H1 (cell line): ENCODE measurements around the gene BNC2. TPM values are rescaled to one million over a fixed set of nuclear protein-coding genes. Genes with fewer than 3 reads are reported as not detected.

ENCODE experiments used
- CTCF ChIA-PET: fragments of 300-600 bp; sonication (Branson Sonifier 250); formaldehyde crosslinking; loops from one replicate; lab custom pipeline; 2021; ENCODE audit not compliant: partially characterized antibody; lab: Charles Lee
- POLR2A ChIA-PET: fragments of 300-600 bp; sonication (Branson Sonifier 250); formaldehyde crosslinking; loops from one replicate; lab custom pipeline; 2021; ENCODE audit warnings: inconsistent platforms; ENCODE audit not compliant: partially characterized antibody; lab: Charles Lee
- DNase-seq, 2 experiments: peaks; one replicate each; pipeline versions ENCODE4 v3.0.0 to v3.0.0-alpha.2; 2010 to 2022; ENCODE audit warnings: low spot score in 2 of 2, low read depth in 1 of 2, mixed read lengths in 1 of 2
- FAIRE-seq: peaks from 2 replicates; lab custom pipeline; 2011; peaks lifted over from hg19 to GRCh38; lab: Jason Lieb, UNC
- H2AFZ ChIP-seq: 2 replicates; pipeline ENCODE4 v1.8.1; 2012; ENCODE audit warnings: low read length, inconsistent platforms
- H2AK5ac ChIP-seq: 2 replicates; pipeline ENCODE4 v1.6.1; 2013; ENCODE audit warnings: low read depth, low read length
- H2BK120ac ChIP-seq: replicated peaks from 2 replicates; pipeline ENCODE3; 2013; ENCODE audit warnings: low read depth, low read length, inconsistent platforms
- H2BK12ac ChIP-seq: 2 replicates; pipeline ENCODE4 v1.6.1; 2013; ENCODE audit warnings: low read depth, low read length
- H2BK15ac ChIP-seq: 2 replicates; pipeline ENCODE4 v1.6.1; 2013; ENCODE audit warnings: low read length
- H2BK20ac ChIP-seq: 2 replicates; pipeline ENCODE4 v1.6.1; 2013; ENCODE audit warnings: low read length
- H2BK5ac ChIP-seq: 2 replicates; pipeline ENCODE4 v1.6.1; 2013; ENCODE audit warnings: low read depth, low read length
- H3K14ac ChIP-seq: 2 replicates; pipeline ENCODE4 v1.6.1; 2013; ENCODE audit warnings: inconsistent platforms; ENCODE audit not compliant: insufficient read length
- H3K18ac ChIP-seq: 2 replicates; pipeline ENCODE4 v1.6.1; 2013; ENCODE audit warnings: low read length; ENCODE audit errors: extremely low read depth
- H3K23ac ChIP-seq: 2 replicates; pipeline ENCODE4 v1.6.1; 2013; ENCODE audit warnings: inconsistent platforms; ENCODE audit not compliant: insufficient read length
- H3K23me2 ChIP-seq: 2 replicates; pipeline ENCODE4 v1.6.1; 2013; ENCODE audit warnings: low read depth, low read length
- H3K27ac ChIP-seq: 2 replicates; pipeline ENCODE4 v1.6.1; 2011; ENCODE audit warnings: low read depth, low read length, inconsistent platforms
- H3K27me3 ChIP-seq, 4 experiments: replicated peaks in 1 of 4; 1 replicate in 1 of 4; 2 replicates in 3 of 4; pipeline versions ENCODE4 v1.6.1 to v1.8.1; 2011 to 2013; ENCODE audit warnings: low read length in 3 of 4, mild to moderate bottlenecking in 3 of 4, inconsistent platforms in 2 of 4, mixed read lengths in 2 of 4, moderate library complexity in 1 of 4; ENCODE audit not compliant: control insufficient read depth in 3 of 4, insufficient read depth in 3 of 4; ENCODE audit errors: extremely low read depth in 1 of 4
- H3K36me3 ChIP-seq, 4 experiments: 2 replicates each; pipeline versions ENCODE4 v1.6.1 to v1.8.1; 2011 to 2013; ENCODE audit warnings: mild to moderate bottlenecking in 4 of 4, low read length in 3 of 4, moderate library complexity in 2 of 4, control low read depth in 1 of 4, inconsistent platforms in 1 of 4; ENCODE audit not compliant: insufficient read depth in 4 of 4, control insufficient read depth in 2 of 4
- H3K4ac ChIP-seq: replicated peaks from 2 replicates; pipeline ENCODE3; 2013; ENCODE audit warnings: low read length, low read depth, mixed read lengths, inconsistent platforms; ENCODE audit not compliant: insufficient read length
- H3K4me1 ChIP-seq, 4 experiments: replicated peaks in 1 of 4; 1 replicate in 1 of 4; 2 replicates in 3 of 4; pipeline versions ENCODE4 v1.6.1 to v1.8.1; 2011 to 2013; ENCODE audit warnings: low read length in 3 of 4, inconsistent platforms in 2 of 4, mixed read lengths in 1 of 4; ENCODE audit not compliant: insufficient read depth in 4 of 4, control insufficient read depth in 3 of 4
- H3K4me2 ChIP-seq, 2 experiments: 2 replicates each; pipeline versions ENCODE4 v1.6.1 to v1.8.1; 2011 to 2013; ENCODE audit warnings: low read depth in 2 of 2, low read length in 2 of 2, control low read depth in 1 of 2, inconsistent platforms in 1 of 2, mild to moderate bottlenecking in 1 of 2; ENCODE audit not compliant: insufficient read depth in 1 of 2
- H3K4me3 ChIP-seq, 4 experiments: fragments of 200-600, 300-600 bp in 1 of 4; sonication (generic), shearing (Covaris generic), sonication (Bioruptor Twin) in 1 of 4; 2 replicates each; pipeline versions ENCODE4 v1.5.1 to v1.8.1; 2011 to 2016; ENCODE audit warnings: low read length in 4 of 4, low read depth in 3 of 4, control low read depth in 2 of 4, inconsistent platforms in 2 of 4, mild to moderate bottlenecking in 2 of 4, mixed read lengths in 1 of 4, moderate library complexity in 1 of 4; ENCODE audit not compliant: insufficient read depth in 2 of 4; ENCODE audit errors: extremely low read depth in 1 of 4
- H3K56ac ChIP-seq: replicated peaks from 2 replicates; pipeline ENCODE3; 2013; ENCODE audit warnings: low read depth, mild to moderate bottlenecking, mixed read lengths, low read length, inconsistent platforms; ENCODE audit not compliant: insufficient read length
- H3K79me1 ChIP-seq: 2 replicates; pipeline ENCODE4 v1.6.1; 2013; ENCODE audit warnings: low read depth, low read length, control low read depth
- H3K79me2 ChIP-seq, 2 experiments: 2 replicates each; pipeline versions ENCODE4 v1.6.1 to v1.8.1; 2012 to 2013; ENCODE audit warnings: low read length in 2 of 2, mild to moderate bottlenecking in 2 of 2, inconsistent platforms in 1 of 2; ENCODE audit not compliant: insufficient read depth in 2 of 2, control insufficient read depth in 1 of 2
- H3K9ac ChIP-seq, 4 experiments: replicated peaks in 1 of 4; 1 replicate in 1 of 4; 2 replicates in 3 of 4; pipeline versions ENCODE4 v1.6.1 to v1.8.1; 2011 to 2013; ENCODE audit warnings: low read depth in 3 of 4, low read length in 3 of 4, control low read depth in 2 of 4, mild to moderate bottlenecking in 2 of 4, moderate library complexity in 2 of 4, inconsistent platforms in 1 of 4; ENCODE audit errors: extremely low read depth in 1 of 4
- H3K9me3 ChIP-seq, 2 experiments: 2 replicates each; pipeline versions ENCODE4 v1.6.1 to v1.8.1; 2012 to 2013; ENCODE audit warnings: mild to moderate bottlenecking in 2 of 2, moderate library complexity in 2 of 2, control low read depth in 1 of 2, inconsistent platforms in 1 of 2, low read depth in 1 of 2, low read length in 1 of 2, mixed read lengths in 1 of 2; ENCODE audit not compliant: insufficient read depth in 2 of 2
- H4K20me1 ChIP-seq, 2 experiments: replicated peaks in 1 of 2; 2 replicates each; pipeline versions ENCODE3 to v1.8.1; 2011 to 2013; ENCODE audit warnings: inconsistent platforms in 2 of 2, low read length in 2 of 2, mild to moderate bottlenecking in 1 of 2; ENCODE audit not compliant: insufficient read depth in 2 of 2, control insufficient read depth in 1 of 2
- H4K5ac ChIP-seq: 2 replicates; pipeline ENCODE4 v1.6.1; 2013; ENCODE audit warnings: low read length, low read depth, mixed read lengths, inconsistent platforms; ENCODE audit not compliant: insufficient read length
- H4K8ac ChIP-seq: 2 replicates; pipeline ENCODE4 v1.8.0; 2013; ENCODE audit warnings: mild to moderate bottlenecking, moderate library complexity, low read length, inconsistent platforms; ENCODE audit not compliant: insufficient read depth; ENCODE audit errors: extremely low read depth
- H4K91ac ChIP-seq: replicated peaks from 2 replicates; pipeline ENCODE3; 2013; ENCODE audit warnings: low read length, mixed read lengths, inconsistent platforms; ENCODE audit not compliant: insufficient read length
- CHD2 ChIP-seq: IDR thresholded peaks from 2 replicates; pipeline ENCODE4 v1.6.1; 2012; ENCODE audit warnings: low read length, improper control_type of control experiment
- CTBP2 ChIP-seq: IDR thresholded peaks from 2 replicates; pipeline ENCODE4 v1.7.0; 2011; ENCODE audit warnings: borderline replicate concordance, mild to moderate bottlenecking, moderate library complexity, mixed read lengths, low read length; ENCODE audit not compliant: insufficient read depth, insufficient read length
- E2F6 ChIP-seq: IDR thresholded peaks from 2 replicates; pipeline ENCODE4 v1.6.1; 2012; ENCODE audit warnings: inconsistent platforms
- NRF1 ChIP-seq: IDR thresholded peaks from 2 replicates; pipeline ENCODE4 v1.6.1; 2011; ENCODE audit warnings: mild to moderate bottlenecking, low read depth, low read length, improper control_type of control experiment
- RAD21 ChIP-seq, 2 experiments: IDR thresholded peaks in 1 of 2; conservative IDR thresholded peaks in 1 of 2; 2 replicates each; pipeline ENCODE4 v1.6.1; 2011; ENCODE audit warnings: low read depth in 2 of 2, low read length in 2 of 2, improper control_type of control experiment in 1 of 2, inconsistent platforms in 1 of 2, mild to moderate bottlenecking in 1 of 2, moderate library complexity in 1 of 2
- SIX5 ChIP-seq: IDR thresholded peaks from 2 replicates; pipeline ENCODE4 v1.6.1; 2011; ENCODE audit warnings: mild to moderate bottlenecking, low read depth, low read length
- SUZ12 ChIP-seq: fragments of 200-600 bp; sonication (generic); IDR thresholded peaks from 2 replicates; pipeline ENCODE4 v1.6.1; 2012; ENCODE audit warnings: mild to moderate bottlenecking, inconsistent platforms, low read length, moderate library complexity, mixed read lengths
- WGBS, 2 experiments: shearing (Covaris generic) in 1 of 2; methylation state at CpG; one replicate each; pipeline versions ENCODE4 v1.1.6 to v1.1.7; 2013 to 2015; ENCODE audit warnings: low lambda C conversion rate in 2 of 2, mixed read lengths in 2 of 2, inconsistent platforms in 1 of 2, low coverage in 1 of 2, missing lambda C conversion rate in 1 of 2; ENCODE audit not compliant: insufficient replicate concordance in 2 of 2, insufficient coverage in 1 of 2, insufficient read length in 1 of 2; ENCODE audit errors: extremely low coverage in 1 of 2, missing lambda C conversion rate in 1 of 2; 5-methylcytosine and 5-hydroxymethylcytosine counted together
- polyA plus RNA-seq, 7 experiments: library from polyadenylated mRNA; depleted of rRNA in 3 of 7; stranded (reverse) in 5 of 7; unstranded in 2 of 7; fragments of >200 nt in 5 of 7; fragments of 200-250 nt in 2 of 7; gene quantifications; 1 replicate in 5 of 7; 2 replicates in 1 of 7; 4 replicates in 1 of 7; pipeline versions ENCODE4 v1.2.1 to v1.2.3, GENCODE V29; 2011 to 2013; ENCODE audit warnings: missing spikeins in 2 of 7, mixed read lengths in 2 of 7
- total RNA-seq: library from RNA; stranded (reverse); fragmentation: NEBNext Ultra II Directional; extraction: Animal tissue kit (Norgen Biotek cat#: 25700); gene quantifications from 2 replicates; pipeline ENCODE4 v1.2.1, GENCODE V29; 2021

Gene BNC2
- total and polyA plus RNA-seq, 2 of the 8 experiments (the other 6 are each of a cell fraction or from before 2014, with no cell fraction given) = 16.0 to 26.8 TPM

GRCh38 chr9:16561121-16561520 is 309.3 kb downstream of the BNC2 start:
- no peak overlapping the region for H2AFZ ChIP-seq
- TF ChIP-seq SUZ12 (no peak), SIX5 (no peak), CTBP2 (no peak), NRF1 (no peak), RAD21 (IDR thresholded peaks at IDR 0.05 in 1 of 2, conservative IDR thresholded peaks at IDR 0.05 in 1 of 2; ENCODE audit: low read depth in 2 of 2, low read length in 2 of 2) (no peak), CHD2 (no peak), E2F6 (no peak)
- no peaks in the 10 kb centered on the region for H3K23me2 ChIP-seq
- DNase-seq (no peak), FAIRE-seq (no peak)
- ChIA-PET POLR2A (no interaction called here), CTCF (no interaction called here)
- no peak overlapping the region for H3K4me2 ChIP-seq
- H4K20me1 ChIP-seq = no peaks in the 10 kb centered on the region
- H3K4ac ChIP-seq = no peak overlapping the region
- no peak overlapping the region for H3K4me3 ChIP-seq
- no peak overlapping the region for H4K91ac ChIP-seq
- no peak overlapping the region for H2AK5ac ChIP-seq
- no peak overlapping the region for H2BK12ac ChIP-seq
- H3K27ac ChIP-seq = no peak overlapping the region
- H3K23ac ChIP-seq = no peak overlapping the region
- H2BK120ac ChIP-seq = no peak overlapping the region
- no peak overlapping the region for H3K14ac ChIP-seq
- H3K36me3 ChIP-seq = no peaks in the 10 kb centered on the region
- no peak overlapping the region for H2BK15ac ChIP-seq
- no peak overlapping the region for H3K56ac ChIP-seq
- no peak overlapping the region for H2BK20ac ChIP-seq
- no peaks in the 10 kb centered on the region for H3K4me1 ChIP-seq
- no peaks in the 10 kb centered on the region for H3K9me3 ChIP-seq
- no peak overlapping the region for H3K9ac ChIP-seq
- H3K18ac ChIP-seq = no peak overlapping the region
- H4K8ac ChIP-seq = no peak overlapping the region
- H3K27me3 ChIP-seq = no peaks in the 10 kb centered on the region
- no peaks in the 10 kb centered on the region for H3K79me2 ChIP-seq
- H4K5ac ChIP-seq = no peak overlapping the region
- no peaks in the 10 kb centered on the region; the same call in 1 of the 2 replicates for H3K79me1 ChIP-seq
- WGBS, 2 experiments = 91% methylated on average over 4 of the region's 4 CpGs; no CpG with 5 or more reads in 1 of the 2 experiments
- H2BK5ac ChIP-seq = no peak overlapping the region
